ENCODE data around the gene GALM. TPM values are rescaled to one million over a fixed set of nuclear protein-coding genes. Genes with fewer than 3 reads are reported as not detected.

GALM gene
- total and polyA plus RNA-seq, 2 donors (not counting 3 experiments of a cell fraction or from before 2014, with no cell fraction given) = 4.8 to 6.1 TPM

- Histone ChIP-seq H3K27me3 (ENCODE audit: control insufficient read depth in 2 of 2, insufficient read depth in 2 of 2, low read length in 2 of 2) (no peaks in the 10 kb centered on the region), H3K9me1 (replicated peaks; ENCODE audit: control insufficient read depth, extremely low read depth, insufficient read depth, low read length) (no peaks in the 10 kb centered on the region), H3K27ac (ENCODE audit: insufficient read depth, low read depth, low read length) (no peak overlapping the region), H3K36me3 (ENCODE audit: control insufficient read depth in 2 of 2, extremely low read depth in 1 of 2, insufficient read depth in 2 of 2, low read length in 2 of 2) (no peaks in the 10 kb centered on the region), H3K4me1 (ENCODE audit: control insufficient read depth, extremely low read depth, insufficient read depth, low read length) (no peaks in the 10 kb centered on the region), H4K20me1 (replicated peaks; ENCODE audit: control insufficient read depth, extremely low read depth, insufficient read depth, low read length) (no peaks in the 10 kb centered on the region), H2AFZ (ENCODE audit: low read depth, low read length) (no peak overlapping the region), H3K79me2 (ENCODE audit: control insufficient read depth, insufficient read depth, low read length) (no peaks in the 10 kb centered on the region), H3K4me2 (ENCODE audit: insufficient read depth, low read length) (no peak overlapping the region), H3K9me3 (replicated peaks; ENCODE audit: control insufficient read depth, insufficient read depth, low read length) (no peaks in the 10 kb centered on the region), H3K4me3 (replicated peaks in 1 of 3; ENCODE audit: insufficient read depth in 1 of 3, low read depth in 1 of 3, low read length in 3 of 3) (no peak overlapping the region), H3K9ac (replicated peaks; ENCODE audit: extremely low read depth, insufficient read depth, low read length) (no peak overlapping the region)
- CTCF ChIA-PET = interaction anchor here (1.1 to 2.2 kb wide), 2 partner anchors 37 to 154 kb away, joined by 3 to 4 read pairs; no protein-coding TSS in a partner anchor
- intact Hi-C loops (cut with micrococcal nuclease) (no loop called here), dilution Hi-C loops (cut with MboI; ENCODE audit: extremely low pct_ligation_motif_present, low sequenced_read_pairs) (no loop called here)
- FAIRE-seq (no peak), DNase-seq (ENCODE audit: low read depth, low spot score) (no peak)
- POLR2A ChIA-PET = interaction anchor here (0.6 to 0.9 kb wide), 2 partner anchors 42 to 62 kb away, joined by 3 to 4 read pairs; partner anchors contain the start of gene SRSF7
- BruUV-seq (replicated peaks) = no TSS peak
- no peak for TF ChIP-seq POLR2A (IDR thresholded peaks at IDR 0.05; ENCODE audit: low read depth, low read length)
- TF ChIP-seq JUN (IDR thresholded peaks at IDR 0.05; ENCODE audit: borderline replicate concordance, insufficient read depth, insufficient read length, low read depth) = no peak
- TF ChIP-seq MYC (IDR thresholded peaks at IDR 0.05; ENCODE audit: low read depth, low read length) = no peak
- TF ChIP-seq GATA2 (IDR thresholded peaks at IDR 0.05; ENCODE audit: insufficient read depth, insufficient read length, low read depth, low read length) = no peak
- TF ChIP-seq FOS (IDR thresholded peaks at IDR 0.05; ENCODE audit: borderline replicate concordance, insufficient read depth, low read length) = no peak
- TF ChIP-seq POLR2AphosphoS5 (IDR thresholded peaks at IDR 0.05; ENCODE audit: insufficient read depth, low read depth, low read length) = no peak
- no peak for TF ChIP-seq EZH2 (IDR thresholded peaks at IDR 0.05; ENCODE audit: borderline replicate concordance, low read depth, low read length, severe bottlenecking)
- TF ChIP-seq, protein P1, sequence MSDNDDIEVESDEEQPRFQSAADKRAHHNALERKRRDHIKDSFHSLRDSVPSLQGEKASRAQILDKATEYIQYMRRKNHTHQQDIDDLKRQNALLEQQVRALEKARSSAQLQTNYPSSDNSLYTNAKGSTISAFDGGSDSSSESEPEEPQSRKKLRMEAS (IDR thresholded peaks at IDR 0.05; ENCODE audit: insufficient read depth, insufficient read length) = no peak
- TF ChIP-seq, protein P2, sequence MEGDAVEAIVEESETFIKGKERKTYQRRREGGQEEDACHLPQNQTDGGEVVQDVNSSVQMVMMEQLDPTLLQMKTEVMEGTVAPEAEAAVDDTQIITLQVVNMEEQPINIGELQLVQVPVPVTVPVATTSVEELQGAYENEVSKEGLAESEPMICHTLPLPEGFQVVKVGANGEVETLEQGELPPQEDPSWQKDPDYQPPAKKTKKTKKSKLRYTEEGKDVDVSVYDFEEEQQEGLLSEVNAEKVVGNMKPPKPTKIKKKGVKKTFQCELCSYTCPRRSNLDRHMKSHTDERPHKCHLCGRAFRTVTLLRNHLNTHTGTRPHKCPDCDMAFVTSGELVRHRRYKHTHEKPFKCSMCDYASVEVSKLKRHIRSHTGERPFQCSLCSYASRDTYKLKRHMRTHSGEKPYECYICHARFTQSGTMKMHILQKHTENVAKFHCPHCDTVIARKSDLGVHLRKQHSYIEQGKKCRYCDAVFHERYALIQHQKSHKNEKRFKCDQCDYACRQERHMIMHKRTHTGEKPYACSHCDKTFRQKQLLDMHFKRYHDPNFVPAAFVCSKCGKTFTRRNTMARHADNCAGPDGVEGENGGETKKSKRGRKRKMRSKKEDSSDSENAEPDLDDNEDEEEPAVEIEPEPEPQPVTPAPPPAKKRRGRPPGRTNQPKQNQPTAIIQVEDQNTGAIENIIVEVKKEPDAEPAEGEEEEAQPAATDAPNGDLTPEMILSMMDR (IDR thresholded peaks at IDR 0.05; ENCODE audit: extremely low read depth in 1 of 2, insufficient read depth in 1 of 2, low read depth in 1 of 2, low read length in 2 of 2) = no peak
Measured at GRCh38 chr2:38708900-38709566, 43.1 kb downstream of the GALM start.

Data from endothelial cell of umbilical vein (primary cell).